DND-41 (cell line): ENCODE results near the gene COQ7.

Experiments used
- EZH2 ChIP-seq: IDR thresholded peaks from 3 replicates; pipeline ENCODE4 v1.6.1; 2012; ENCODE audit warnings: borderline replicate concordance, low read depth, mild to moderate bottlenecking, moderate library complexity, low read length, inconsistent platforms; ENCODE audit not compliant: severe bottlenecking
- TF ChIP-seq, protein P1 (sequence below): IDR thresholded peaks from 2 replicates; pipeline ENCODE4 v1.5.1; 2012; ENCODE audit warnings: borderline replicate concordance, low read length, moderate library complexity, mild to moderate bottlenecking; ENCODE audit not compliant: poor library complexity, severe bottlenecking; ENCODE audit errors: extremely low read depth

DNA sequence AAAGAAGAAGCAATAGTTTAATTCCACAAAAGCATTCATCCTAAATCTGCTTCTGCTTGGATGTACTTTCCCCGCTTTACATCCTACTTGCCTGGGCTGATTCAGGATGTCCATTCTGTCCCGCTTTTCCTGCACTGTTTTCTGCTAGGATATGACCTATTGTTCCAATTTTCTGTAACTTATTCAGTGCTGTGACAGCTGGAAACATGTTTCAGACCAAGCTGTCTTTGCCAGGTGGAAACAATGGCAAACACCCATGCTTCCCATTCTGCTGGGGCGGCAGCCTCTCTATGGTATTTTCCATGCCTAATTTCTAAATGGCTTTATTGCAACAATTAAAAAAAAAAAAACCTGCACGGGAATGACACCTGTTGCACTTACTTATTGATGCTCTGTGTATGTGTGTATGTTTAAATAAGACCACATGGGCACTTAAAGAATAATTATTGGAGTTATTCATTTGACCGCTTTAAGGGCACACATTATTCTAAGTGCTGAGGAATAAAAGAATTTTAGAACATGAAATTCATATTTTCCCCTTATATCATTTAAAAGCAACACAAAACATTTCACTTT lies 21.0 kb downstream of the COQ7 start:
- TF ChIP-seq, protein P1, sequence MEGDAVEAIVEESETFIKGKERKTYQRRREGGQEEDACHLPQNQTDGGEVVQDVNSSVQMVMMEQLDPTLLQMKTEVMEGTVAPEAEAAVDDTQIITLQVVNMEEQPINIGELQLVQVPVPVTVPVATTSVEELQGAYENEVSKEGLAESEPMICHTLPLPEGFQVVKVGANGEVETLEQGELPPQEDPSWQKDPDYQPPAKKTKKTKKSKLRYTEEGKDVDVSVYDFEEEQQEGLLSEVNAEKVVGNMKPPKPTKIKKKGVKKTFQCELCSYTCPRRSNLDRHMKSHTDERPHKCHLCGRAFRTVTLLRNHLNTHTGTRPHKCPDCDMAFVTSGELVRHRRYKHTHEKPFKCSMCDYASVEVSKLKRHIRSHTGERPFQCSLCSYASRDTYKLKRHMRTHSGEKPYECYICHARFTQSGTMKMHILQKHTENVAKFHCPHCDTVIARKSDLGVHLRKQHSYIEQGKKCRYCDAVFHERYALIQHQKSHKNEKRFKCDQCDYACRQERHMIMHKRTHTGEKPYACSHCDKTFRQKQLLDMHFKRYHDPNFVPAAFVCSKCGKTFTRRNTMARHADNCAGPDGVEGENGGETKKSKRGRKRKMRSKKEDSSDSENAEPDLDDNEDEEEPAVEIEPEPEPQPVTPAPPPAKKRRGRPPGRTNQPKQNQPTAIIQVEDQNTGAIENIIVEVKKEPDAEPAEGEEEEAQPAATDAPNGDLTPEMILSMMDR: no peak
- no peak for TF ChIP-seq EZH2
